ENCODE measurements around the gene SLC12A1.
A peak's percentile ranks its signal among the peaks of the same experiment; 100 is the strongest.

The SLC12A1 gene

GRCh38 chr15:48273049-48273448 is 66.9 kb downstream of the SLC12A1 start:
- no peak overlapping the region for H3K27ac ChIP-seq (ENCODE audit: insufficient read depth, low read depth, low read length, poor library complexity, severe bottlenecking)
- no peaks in the 10 kb centered on the region for H3K9me3 ChIP-seq (ENCODE audit: control insufficient read depth, low read length)
- WGBS, 2 experiments: 87 to 88% methylated on average over 4 of the region's 4 CpGs
- no peaks in the 10 kb centered on the region for H3K27me3 ChIP-seq (ENCODE audit: control insufficient read depth, insufficient read depth, low read length, poor library complexity, severe bottlenecking)
- H3K4me3 ChIP-seq (ENCODE audit: insufficient read depth, low read depth, low read length): no peak overlapping the region
- H3K4me1 ChIP-seq (ENCODE audit: control insufficient read depth, insufficient read depth, low read length): no peaks in the 10 kb centered on the region
- H3K36me3 ChIP-seq (ENCODE audit: control insufficient read depth, insufficient read depth, low read length): no peaks in the 10 kb centered on the region

GRCh38 chr15:48278666-48279065 is 72.6 kb downstream of the SLC12A1 start:
- Histone ChIP-seq H3K4me3 (ENCODE audit: insufficient read depth, low read depth, low read length) (no peak overlapping the region), H3K36me3 (ENCODE audit: control insufficient read depth, insufficient read depth, low read length) (no peaks in the 10 kb centered on the region), H3K9me3 (ENCODE audit: control insufficient read depth, low read length) (no peaks in the 10 kb centered on the region), H3K27ac (ENCODE audit: insufficient read depth, low read depth, low read length, poor library complexity, severe bottlenecking) (no peak overlapping the region), H3K4me1 (ENCODE audit: control insufficient read depth, insufficient read depth, low read length) (peaks cover 5% of the 10 kb centered on the region), H3K27me3 (ENCODE audit: control insufficient read depth, insufficient read depth, low read length, poor library complexity, severe bottlenecking) (no peaks in the 10 kb centered on the region)

GRCh38 chr15:48279608-48280007 is 73.5 kb downstream of the SLC12A1 start:
- Histone ChIP-seq H3K9me3 (ENCODE audit: control insufficient read depth, low read length) (no peaks in the 10 kb centered on the region), H3K4me3 (ENCODE audit: insufficient read depth, low read depth, low read length) (no peak overlapping the region), H3K36me3 (ENCODE audit: control insufficient read depth, insufficient read depth, low read length) (no peaks in the 10 kb centered on the region), H3K4me1 (ENCODE audit: control insufficient read depth, insufficient read depth, low read length) (peaks cover 5% of the 10 kb centered on the region), H3K27me3 (ENCODE audit: control insufficient read depth, insufficient read depth, low read length, poor library complexity, severe bottlenecking) (no peaks in the 10 kb centered on the region), H3K27ac (ENCODE audit: insufficient read depth, low read depth, low read length, poor library complexity, severe bottlenecking) (no peak overlapping the region)
- WGBS, 2 experiments: 71 to 83% methylated on average over 1 of the region's 1 CpG

GRCh38 chr15:48281674-48282073 is 75.6 kb downstream of the SLC12A1 start:
- Histone ChIP-seq H3K4me1 (ENCODE audit: control insufficient read depth, insufficient read depth, low read length) (peaks cover 5% of the 10 kb centered on the region), H3K36me3 (ENCODE audit: control insufficient read depth, insufficient read depth, low read length) (no peaks in the 10 kb centered on the region), H3K9me3 (ENCODE audit: control insufficient read depth, low read length) (no peaks in the 10 kb centered on the region), H3K27me3 (ENCODE audit: control insufficient read depth, insufficient read depth, low read length, poor library complexity, severe bottlenecking) (no peaks in the 10 kb centered on the region), H3K4me3 (ENCODE audit: insufficient read depth, low read depth, low read length) (no peak overlapping the region), H3K27ac (ENCODE audit: insufficient read depth, low read depth, low read length, poor library complexity, severe bottlenecking) (peak overlapping the region; percentile 33)
- WGBS, 2 experiments: 91 to 96% methylated on average over 4 of the region's 4 CpGs

- Histone ChIP-seq H3K4me1 (ENCODE audit: control insufficient read depth, insufficient read depth, low read length) (peaks cover 5% of the 10 kb centered on the region), H3K9me3 (ENCODE audit: control insufficient read depth, low read length) (no peaks in the 10 kb centered on the region), H3K27me3 (ENCODE audit: control insufficient read depth, insufficient read depth, low read length, poor library complexity, severe bottlenecking) (no peaks in the 10 kb centered on the region), H3K4me3 (ENCODE audit: insufficient read depth, low read depth, low read length) (no peak overlapping the region), H3K36me3 (ENCODE audit: control insufficient read depth, insufficient read depth, low read length) (no peaks in the 10 kb centered on the region), H3K27ac (ENCODE audit: insufficient read depth, low read depth, low read length, poor library complexity, severe bottlenecking) (peak overlapping the region; percentile 33)
- WGBS, 2 experiments: 77 to 78% methylated on average over 4 of the region's 4 CpGs
Measured at GRCh38 chr15:48282216-48282615, 76.1 kb downstream of the SLC12A1 start.

- H3K4me3 ChIP-seq (ENCODE audit: insufficient read depth, low read depth, low read length): no peak overlapping the region
- 89 to 91% methylated on average over 6 of the region's 6 CpGs for WGBS, 2 experiments
- H3K27ac ChIP-seq (ENCODE audit: insufficient read depth, low read depth, low read length, poor library complexity, severe bottlenecking): no peak overlapping the region
- peaks cover 5% of the 10 kb centered on the region for H3K4me1 ChIP-seq (ENCODE audit: control insufficient read depth, insufficient read depth, low read length)
- no peaks in the 10 kb centered on the region for H3K27me3 ChIP-seq (ENCODE audit: control insufficient read depth, insufficient read depth, low read length, poor library complexity, severe bottlenecking)
- no peaks in the 10 kb centered on the region for H3K36me3 ChIP-seq (ENCODE audit: control insufficient read depth, insufficient read depth, low read length)
- no peaks in the 10 kb centered on the region for H3K9me3 ChIP-seq (ENCODE audit: control insufficient read depth, low read length)
Measured at GRCh38 chr15:48283396-48284145, 77.5 kb downstream of the SLC12A1 start.

- Histone ChIP-seq H3K36me3 (ENCODE audit: control insufficient read depth, insufficient read depth, low read length) (no peaks in the 10 kb centered on the region), H3K4me1 (ENCODE audit: control insufficient read depth, insufficient read depth, low read length) (peaks cover 5% of the 10 kb centered on the region), H3K4me3 (ENCODE audit: insufficient read depth, low read depth, low read length) (no peak overlapping the region), H3K27ac (ENCODE audit: insufficient read depth, low read depth, low read length, poor library complexity, severe bottlenecking) (no peak overlapping the region), H3K27me3 (ENCODE audit: control insufficient read depth, insufficient read depth, low read length, poor library complexity, severe bottlenecking) (no peaks in the 10 kb centered on the region), H3K9me3 (ENCODE audit: control insufficient read depth, low read length) (no peaks in the 10 kb centered on the region)
- 52 to 54% methylated on average over 13 of the region's 14 CpGs for WGBS, 2 experiments
Measured at GRCh38 chr15:48285329-48286214, 79.5 kb downstream of the SLC12A1 start.

- H3K4me1 ChIP-seq (ENCODE audit: control insufficient read depth, insufficient read depth, low read length): no peaks in the 10 kb centered on the region
- H3K4me3 ChIP-seq (ENCODE audit: insufficient read depth, low read depth, low read length): no peak overlapping the region
- 89 to 94% methylated on average over 1 to 2 of the region's 2 CpGs for WGBS, 2 experiments
- H3K36me3 ChIP-seq (ENCODE audit: control insufficient read depth, insufficient read depth, low read length): no peaks in the 10 kb centered on the region
- H3K27me3 ChIP-seq (ENCODE audit: control insufficient read depth, insufficient read depth, low read length, poor library complexity, severe bottlenecking): no peaks in the 10 kb centered on the region
- H3K9me3 ChIP-seq (ENCODE audit: control insufficient read depth, low read length): no peaks in the 10 kb centered on the region
- H3K27ac ChIP-seq (ENCODE audit: insufficient read depth, low read depth, low read length, poor library complexity, severe bottlenecking): no peak overlapping the region
Measured at GRCh38 chr15:48289628-48290027, 83.5 kb downstream of the SLC12A1 start.

- H3K27ac ChIP-seq (ENCODE audit: insufficient read depth, low read depth, low read length, poor library complexity, severe bottlenecking): no peak overlapping the region
- WGBS, 2 experiments: 87 to 97% methylated on average over 4 of the region's 4 CpGs
- H3K36me3 ChIP-seq (ENCODE audit: control insufficient read depth, insufficient read depth, low read length): no peaks in the 10 kb centered on the region
- H3K9me3 ChIP-seq (ENCODE audit: control insufficient read depth, low read length): no peaks in the 10 kb centered on the region
- no peaks in the 10 kb centered on the region for H3K4me1 ChIP-seq (ENCODE audit: control insufficient read depth, insufficient read depth, low read length)
- no peak overlapping the region for H3K4me3 ChIP-seq (ENCODE audit: insufficient read depth, low read depth, low read length)
- H3K27me3 ChIP-seq (ENCODE audit: control insufficient read depth, insufficient read depth, low read length, poor library complexity, severe bottlenecking): no peaks in the 10 kb centered on the region
Measured at GRCh38 chr15:48292458-48292857, 86.4 kb downstream of the SLC12A1 start.

- Histone ChIP-seq H3K27ac (ENCODE audit: insufficient read depth, low read depth, low read length, poor library complexity, severe bottlenecking) (no peak overlapping the region), H3K36me3 (ENCODE audit: control insufficient read depth, insufficient read depth, low read length) (no peaks in the 10 kb centered on the region), H3K4me1 (ENCODE audit: control insufficient read depth, insufficient read depth, low read length) (no peaks in the 10 kb centered on the region), H3K4me3 (ENCODE audit: insufficient read depth, low read depth, low read length) (no peak overlapping the region), H3K9me3 (ENCODE audit: control insufficient read depth, low read length) (no peaks in the 10 kb centered on the region), H3K27me3 (ENCODE audit: control insufficient read depth, insufficient read depth, low read length, poor library complexity, severe bottlenecking) (no peaks in the 10 kb centered on the region)
- 86 to 87% methylated on average over 1 of the region's 2 CpGs for WGBS, 2 experiments
Measured at GRCh38 chr15:48297668-48298067, 91.6 kb downstream of the SLC12A1 start.

Data from ectodermal cell (in vitro differentiated cells).